ENCODE measurements around the gene ERGIC1. TPM values are rescaled to one million over a fixed set of nuclear protein-coding genes. Genes with fewer than 3 reads are reported as not detected.
A peak's percentile ranks its signal among the peaks of the same experiment; 100 is the strongest.

ERGIC1 gene
- total RNA-seq, 1 experiment from 2014 or later = 77.0 TPM

- no peaks in the 10 kb centered on the region for H3K27me3 ChIP-seq (ENCODE audit: insufficient read depth, low read length)
- no peak overlapping the region for H3K18ac ChIP-seq (ENCODE audit: insufficient read length, low read depth, low read length)
- Mint-ChIP-seq H3K9me3 (no peaks in the 10 kb centered on the region), H3K4me3 (no peak overlapping the region), H3K36me3 (ENCODE audit: insufficient read depth in 1 of 3, low read depth in 3 of 3) (peaks cover 20 to 48% (median 45%) of the 10 kb centered on the region in 3 experiments; a peak in 6 of 7 replicates), H3K4me1 (peaks cover 8 to 23% of the 10 kb centered on the region in 2 experiments), H3K27ac (no peak overlapping the region; a peak in 1 of 7 replicates), H3K27me3 (ENCODE audit: low read depth) (no peaks in the 10 kb centered on the region)
- no peak overlapping the region for H4K91ac ChIP-seq (ENCODE audit: insufficient read length, low read depth, low read length)
- H2AFZ ChIP-seq (ENCODE audit: low read length) = no peak overlapping the region
- H3K4me1 ChIP-seq (ENCODE audit: insufficient read depth, low read length) = no peaks in the 10 kb centered on the region
- H2AK5ac ChIP-seq (ENCODE audit: insufficient read length, low read length) = no peak overlapping the region
- no peaks in the 10 kb centered on the region for H4K20me1 ChIP-seq (ENCODE audit: control insufficient read depth, insufficient read depth, insufficient read length)
- no peak overlapping the region for H3K4me2 ChIP-seq (ENCODE audit: insufficient read depth, insufficient read length, low read length)
- no CpG with 5 or more reads among the region's 22 CpGs for WGBS (ENCODE audit: extremely low coverage, insufficient read length, low lambda C conversion rate)
- H3K9me3 ChIP-seq (ENCODE audit: control insufficient read depth, low read depth, low read length) = no peaks in the 10 kb centered on the region
- no peak overlapping the region for H3K56ac ChIP-seq (ENCODE audit: insufficient read length, low read depth, low read length)
- H3K14ac ChIP-seq (ENCODE audit: insufficient read depth, low read length) = no peak overlapping the region
- no peaks in the 10 kb centered on the region for H3K79me2 ChIP-seq (ENCODE audit: insufficient read depth, low read length)
- no peak overlapping the region for H3T11ph ChIP-seq (ENCODE audit: low read length)
- no peak overlapping the region for H4K5ac ChIP-seq (ENCODE audit: insufficient read length, low read depth, low read length)
- peak; percentile 73 for DNase-seq
- no peak overlapping the region for H2BK20ac ChIP-seq (ENCODE audit: low read depth, low read length, poor library complexity, severe bottlenecking)
- no peak overlapping the region for H3K9ac ChIP-seq (ENCODE audit: extremely low read depth, insufficient read length, low read length)
- no peaks in the 10 kb centered on the region for H3K23me2 ChIP-seq (ENCODE audit: insufficient read length, low read depth, low read length, poor library complexity, severe bottlenecking)
- no peak overlapping the region for H2BK5ac ChIP-seq (ENCODE audit: insufficient read length, low read length)
- peak; percentile 98 for TF ChIP-seq CTCF (conservative IDR thresholded peaks at IDR 0.05)
- H3K23ac ChIP-seq (ENCODE audit: insufficient read length, low read depth, low read length) = no peak overlapping the region
- no peak overlapping the region for H3K4ac ChIP-seq (ENCODE audit: low read depth, low read length)
- no peaks in the 10 kb centered on the region for H3K79me1 ChIP-seq (ENCODE audit: insufficient read depth, low read depth, low read length, poor library complexity, severe bottlenecking)
- no peak overlapping the region for H2BK12ac ChIP-seq (ENCODE audit: insufficient read length, low read depth, low read length)
- H2BK120ac ChIP-seq (ENCODE audit: low read depth, low read length, poor library complexity, severe bottlenecking) = peak overlapping the region; percentile 54
- H4K8ac ChIP-seq (replicated peaks; ENCODE audit: insufficient read length, low read depth, low read length) = no peak overlapping the region
- no peak overlapping the region for H2BK15ac ChIP-seq (ENCODE audit: low read depth, low read length)
- H3K27ac ChIP-seq (ENCODE audit: insufficient read length, low read depth, low read length) = no peak overlapping the region
Measured at GRCh38 chr5:172932313-172933017, 98.4 kb downstream of the ERGIC1 start.

All from H9 (cell line).